ENCODE data around the gene PSMB10. TPM values are rescaled to one million over a fixed set of nuclear protein-coding genes. Genes with fewer than 3 reads are reported as not detected.

The PSMB10 gene
- total and polyA plus RNA-seq, 2 of the 4 experiments (the other 2 are of a cell fraction): 28.7 to 36.7 TPM

DNA sequence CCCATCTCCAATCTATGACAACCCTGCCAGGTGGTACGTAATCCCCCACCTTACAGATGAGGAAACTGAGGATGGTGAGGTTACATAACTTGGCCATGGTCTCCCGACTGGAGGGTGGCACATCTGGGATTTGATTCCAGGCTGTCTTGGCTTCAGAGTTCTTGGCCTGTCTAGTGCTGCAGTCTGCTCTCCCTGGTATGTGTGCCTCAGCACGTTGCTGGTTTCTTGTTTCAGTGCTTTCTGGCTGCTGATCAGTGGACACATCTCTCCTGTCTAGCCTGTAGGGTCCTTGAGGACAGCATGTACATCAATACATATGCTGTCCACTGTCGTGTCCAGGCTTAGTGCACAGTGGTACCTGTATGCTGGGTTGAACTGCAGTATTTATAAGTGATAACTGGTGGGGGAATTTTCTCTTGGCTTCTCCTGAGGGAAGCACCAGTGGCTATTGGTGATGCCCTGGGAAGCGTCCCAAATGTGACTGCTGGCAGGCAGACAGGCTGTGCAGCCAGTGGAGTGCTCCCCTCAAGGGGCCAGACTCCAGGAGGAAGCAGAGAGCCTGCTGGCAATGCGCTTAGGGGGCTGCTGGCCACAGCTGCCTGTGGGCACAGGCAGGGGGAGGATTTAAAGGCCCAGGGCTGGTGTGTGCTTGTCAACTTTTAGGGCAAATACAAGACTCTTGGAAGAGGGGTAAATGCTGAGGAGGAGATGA, 19.4 kb downstream of the PSMB10 start:
- CTCF ChIA-PET: interaction anchor here (0.6 to 1.2 kb wide), 2 partner anchors 18 to 100 kb away, joined by 3 read pairs; no protein-coding TSS in a partner anchor
- in situ Hi-C loops (cut with MboI; ENCODE audit: low sequenced_read_pairs): no loop called here

More for the DNA sequence above, 19.4 kb downstream of the PSMB10 start:
- no TSS peak for BruUV-seq (replicated peaks)
- Histone ChIP-seq H3K56ac (ENCODE audit: extremely low read depth, insufficient read depth, low read length) (no peak overlapping the region), H3K79me1 (ENCODE audit: low read depth in 1 of 2, low read length in 2 of 2) (peaks cover 14 to 69% of the 10 kb centered on the region in 2 experiments), H3K23ac (ENCODE audit: low read depth, low read length) (peak overlapping the region; percentile 87; the same call in 1 of the 2 replicates), H4K20me1 (ENCODE audit: insufficient read depth, low read length) (peaks cover 57% of the 10 kb centered on the region), H3K27me3 (ENCODE audit: control insufficient read depth, insufficient read depth, low read length) (no peaks in the 10 kb centered on the region), H4K8ac (ENCODE audit: low read depth in 2 of 2, low read length in 2 of 2) (no peak overlapping the region), H3K4me1 (ENCODE audit: control insufficient read depth, insufficient read depth, low read length) (peaks cover 23% of the 10 kb centered on the region), H3K9ac (ENCODE audit: low read depth, low read length) (no peak overlapping the region), H2BK120ac (ENCODE audit: low read depth, low read length) (no peak overlapping the region), H3K36me3 (ENCODE audit: control insufficient read depth, insufficient read depth, low read length) (peaks cover 11% of the 10 kb centered on the region), H3K27ac (ENCODE audit: insufficient read depth, low read length) (no peak overlapping the region), H2AFZ (replicated peaks; ENCODE audit: low read length, poor library complexity) (peak overlapping the region; percentile 74), H3K14ac (replicated peaks; ENCODE audit: low read depth, low read length) (peak overlapping the region; percentile 87), H2BK5ac (ENCODE audit: low read depth, low read length, poor library complexity, severe bottlenecking) (peak overlapping the region; percentile 66), H2BK20ac (ENCODE audit: low read depth, low read length) (peak overlapping the region; percentile 14; the same call in 1 of the 2 replicates), H3K4me2 (ENCODE audit: low read depth, low read length) (no peak overlapping the region), H3K9me1 (ENCODE audit: insufficient read depth, low read length) (peaks cover 34% of the 10 kb centered on the region), H4K5ac (ENCODE audit: low read depth, low read length) (no peak overlapping the region), H2AK5ac (ENCODE audit: low read depth, low read length) (peak overlapping the region; percentile 36; the same call in 1 of the 2 replicates), H3K4me3 (ENCODE audit: insufficient read depth, low read depth, low read length) (no peak overlapping the region), H2AK9ac (replicated peaks; ENCODE audit: low read depth, low read length, poor library complexity) (peak overlapping the region; percentile 52), H3K18ac (ENCODE audit: low read depth, low read length) (no peak overlapping the region), H2BK15ac (ENCODE audit: low read depth, low read length) (no peak overlapping the region), H4K91ac (ENCODE audit: insufficient read depth, low read depth, low read length) (peak overlapping the region; percentile 49; the same call in 1 of the 2 replicates), H3K4ac (ENCODE audit: low read depth, low read length) (peak overlapping the region; percentile 71; the same call in 1 of the 2 replicates), H3K9me3 (ENCODE audit: control insufficient read depth, insufficient read depth, low read length) (no peaks in the 10 kb centered on the region)
- dilution Hi-C loops (cut with HindIII; ENCODE audit: low sequenced_read_pairs, unreplicated experiment) (no loop called here), intact Hi-C loops (cut with micrococcal nuclease) (no loop called here)
- 58% methylated on average over 2 of the region's 6 CpGs; no CpG with 5 or more reads in 1 of the 2 experiments for WGBS, 2 experiments (ENCODE audit: extremely low coverage in 2 of 2, insufficient read length in 1 of 2)
- POLR2A ChIA-PET (ENCODE audit: unreplicated experiment): no interaction called here
- no peak for TF ChIP-seq NFE2L2 (IDR thresholded peaks at IDR 0.05; ENCODE audit: low read depth, low read length)
- TF ChIP-seq, protein P1, sequence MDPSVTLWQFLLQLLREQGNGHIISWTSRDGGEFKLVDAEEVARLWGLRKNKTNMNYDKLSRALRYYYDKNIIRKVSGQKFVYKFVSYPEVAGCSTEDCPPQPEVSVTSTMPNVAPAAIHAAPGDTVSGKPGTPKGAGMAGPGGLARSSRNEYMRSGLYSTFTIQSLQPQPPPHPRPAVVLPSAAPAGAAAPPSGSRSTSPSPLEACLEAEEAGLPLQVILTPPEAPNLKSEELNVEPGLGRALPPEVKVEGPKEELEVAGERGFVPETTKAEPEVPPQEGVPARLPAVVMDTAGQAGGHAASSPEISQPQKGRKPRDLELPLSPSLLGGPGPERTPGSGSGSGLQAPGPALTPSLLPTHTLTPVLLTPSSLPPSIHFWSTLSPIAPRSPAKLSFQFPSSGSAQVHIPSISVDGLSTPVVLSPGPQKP (IDR thresholded peaks at IDR 0.05; ENCODE audit: borderline replicate concordance, low read depth, low read length): no peak
- DNase-seq: peak; percentile 35
- peak; percentile 43 for ATAC-seq (ENCODE audit: low read depth)

Measured in IMR-90 (cell line).